Measurements from ENCODE around the gene DHX58.
A peak's percentile ranks its signal among the peaks of the same experiment; 100 is the strongest.

The DHX58 gene

DNA sequence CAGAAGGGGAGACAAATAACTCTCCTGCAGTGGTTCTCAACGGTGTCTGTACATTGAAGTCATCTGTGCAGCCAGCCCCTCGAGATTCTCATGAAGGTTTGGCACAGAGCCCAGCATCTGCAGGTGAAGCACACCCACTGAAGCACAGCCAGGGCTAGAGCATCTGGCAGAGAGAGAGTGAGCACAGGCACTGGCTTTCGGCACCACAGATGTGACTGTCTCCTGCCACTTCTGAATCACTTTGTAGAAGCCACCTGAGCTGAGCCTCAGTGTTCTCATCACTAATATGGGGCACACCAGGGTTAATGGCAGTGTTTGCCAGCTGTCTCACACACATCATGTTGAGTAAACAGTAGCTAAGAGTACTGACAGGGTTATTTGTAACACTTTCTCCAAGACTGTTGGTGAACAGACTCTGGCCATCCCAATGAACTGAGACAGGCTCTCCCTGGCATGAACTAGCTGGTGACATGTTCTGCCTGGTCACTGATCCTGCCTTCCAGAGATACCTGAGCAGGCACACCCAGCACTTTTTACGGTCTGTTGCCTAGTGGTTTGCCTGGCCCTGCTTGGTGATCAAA lies 21.0 kb upstream of the DHX58 start (continued):
- TF ChIP-seq ZSCAN18 (tag by site-specific recombination; IDR thresholded peaks at IDR 0.05) (no peak), ZNF837 (tag by site-specific recombination; IDR thresholded peaks at IDR 0.05) (no peak), ZNF530 (tag by site-specific recombination; IDR thresholded peaks at IDR 0.05; ENCODE audit: low read depth) (no peak), ZNF140 (tag by site-specific recombination; IDR thresholded peaks at IDR 0.05) (no peak), SCRT2 (tag by site-specific recombination; IDR thresholded peaks at IDR 0.05) (no peak), ZNF571 (tag by site-specific recombination; IDR thresholded peaks at IDR 0.05) (no peak), ZNF610 (tag by site-specific recombination; IDR thresholded peaks at IDR 0.05; ENCODE audit: borderline replicate concordance) (no peak), KLF10 (tag by site-specific recombination; IDR thresholded peaks at IDR 0.05) (no peak), ZNF426 (tag by site-specific recombination; IDR thresholded peaks at IDR 0.05) (no peak), ZNF214 (tag by site-specific recombination; IDR thresholded peaks at IDR 0.05; ENCODE audit: borderline replicate concordance) (no peak), ZNF146 (tag by site-specific recombination; IDR thresholded peaks at IDR 0.05) (no peak), ZNF843 (tag by site-specific recombination; IDR thresholded peaks at IDR 0.05) (no peak), ZNF114 (tag by site-specific recombination; IDR thresholded peaks at IDR 0.05) (no peak), ZNF473 (tag by site-specific recombination; IDR thresholded peaks at IDR 0.05) (no peak), ZSCAN23 (tag by site-specific recombination; IDR thresholded peaks at IDR 0.05) (no peak), ZNF560 (tag by site-specific recombination; IDR thresholded peaks at IDR 0.05; ENCODE audit: borderline replicate concordance) (no peak), MEIS1 (CRISPR knock-in tag; IDR thresholded peaks at IDR 0.05; ENCODE audit: borderline replicate concordance) (no peak), ZEB2 (tag by site-specific recombination; IDR thresholded peaks at IDR 0.05) (no peak), PRDM1 (tag by site-specific recombination; IDR thresholded peaks at IDR 0.05) (peak; percentile 83), MZF1 (tag by site-specific recombination; IDR thresholded peaks at IDR 0.05; ENCODE audit: borderline replicate concordance) (no peak), ZNF10 (tag by site-specific recombination; IDR thresholded peaks at IDR 0.05) (no peak), ZNF394 (tag by site-specific recombination; IDR thresholded peaks at IDR 0.05; ENCODE audit: borderline replicate concordance) (0 out of 2 replicates have a peak, but pooled peaks have one; percentile 22)
- TF ChIP-seq, protein P1, sequence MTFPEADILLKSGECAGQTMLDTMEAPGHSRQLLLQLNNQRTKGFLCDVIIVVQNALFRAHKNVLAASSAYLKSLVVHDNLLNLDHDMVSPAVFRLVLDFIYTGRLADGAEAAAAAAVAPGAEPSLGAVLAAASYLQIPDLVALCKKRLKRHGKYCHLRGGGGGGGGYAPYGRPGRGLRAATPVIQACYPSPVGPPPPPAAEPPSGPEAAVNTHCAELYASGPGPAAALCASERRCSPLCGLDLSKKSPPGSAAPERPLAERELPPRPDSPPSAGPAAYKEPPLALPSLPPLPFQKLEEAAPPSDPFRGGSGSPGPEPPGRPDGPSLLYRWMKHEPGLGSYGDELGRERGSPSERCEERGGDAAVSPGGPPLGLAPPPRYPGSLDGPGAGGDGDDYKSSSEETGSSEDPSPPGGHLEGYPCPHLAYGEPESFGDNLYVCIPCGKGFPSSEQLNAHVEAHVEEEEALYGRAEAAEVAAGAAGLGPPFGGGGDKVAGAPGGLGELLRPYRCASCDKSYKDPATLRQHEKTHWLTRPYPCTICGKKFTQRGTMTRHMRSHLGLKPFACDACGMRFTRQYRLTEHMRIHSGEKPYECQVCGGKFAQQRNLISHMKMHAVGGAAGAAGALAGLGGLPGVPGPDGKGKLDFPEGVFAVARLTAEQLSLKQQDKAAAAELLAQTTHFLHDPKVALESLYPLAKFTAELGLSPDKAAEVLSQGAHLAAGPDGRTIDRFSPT (tag by site-specific recombination; IDR thresholded peaks at IDR 0.05): no peak
- TF ChIP-seq, protein P2, sequence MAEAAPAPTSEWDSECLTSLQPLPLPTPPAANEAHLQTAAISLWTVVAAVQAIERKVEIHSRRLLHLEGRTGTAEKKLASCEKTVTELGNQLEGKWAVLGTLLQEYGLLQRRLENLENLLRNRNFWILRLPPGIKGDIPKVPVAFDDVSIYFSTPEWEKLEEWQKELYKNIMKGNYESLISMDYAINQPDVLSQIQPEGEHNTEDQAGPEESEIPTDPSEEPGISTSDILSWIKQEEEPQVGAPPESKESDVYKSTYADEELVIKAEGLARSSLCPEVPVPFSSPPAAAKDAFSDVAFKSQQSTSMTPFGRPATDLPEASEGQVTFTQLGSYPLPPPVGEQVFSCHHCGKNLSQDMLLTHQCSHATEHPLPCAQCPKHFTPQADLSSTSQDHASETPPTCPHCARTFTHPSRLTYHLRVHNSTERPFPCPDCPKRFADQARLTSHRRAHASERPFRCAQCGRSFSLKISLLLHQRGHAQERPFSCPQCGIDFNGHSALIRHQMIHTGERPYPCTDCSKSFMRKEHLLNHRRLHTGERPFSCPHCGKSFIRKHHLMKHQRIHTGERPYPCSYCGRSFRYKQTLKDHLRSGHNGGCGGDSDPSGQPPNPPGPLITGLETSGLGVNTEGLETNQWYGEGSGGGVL (tag by site-specific recombination; IDR thresholded peaks at IDR 0.05): no peak
- TF ChIP-seq, protein P3, sequence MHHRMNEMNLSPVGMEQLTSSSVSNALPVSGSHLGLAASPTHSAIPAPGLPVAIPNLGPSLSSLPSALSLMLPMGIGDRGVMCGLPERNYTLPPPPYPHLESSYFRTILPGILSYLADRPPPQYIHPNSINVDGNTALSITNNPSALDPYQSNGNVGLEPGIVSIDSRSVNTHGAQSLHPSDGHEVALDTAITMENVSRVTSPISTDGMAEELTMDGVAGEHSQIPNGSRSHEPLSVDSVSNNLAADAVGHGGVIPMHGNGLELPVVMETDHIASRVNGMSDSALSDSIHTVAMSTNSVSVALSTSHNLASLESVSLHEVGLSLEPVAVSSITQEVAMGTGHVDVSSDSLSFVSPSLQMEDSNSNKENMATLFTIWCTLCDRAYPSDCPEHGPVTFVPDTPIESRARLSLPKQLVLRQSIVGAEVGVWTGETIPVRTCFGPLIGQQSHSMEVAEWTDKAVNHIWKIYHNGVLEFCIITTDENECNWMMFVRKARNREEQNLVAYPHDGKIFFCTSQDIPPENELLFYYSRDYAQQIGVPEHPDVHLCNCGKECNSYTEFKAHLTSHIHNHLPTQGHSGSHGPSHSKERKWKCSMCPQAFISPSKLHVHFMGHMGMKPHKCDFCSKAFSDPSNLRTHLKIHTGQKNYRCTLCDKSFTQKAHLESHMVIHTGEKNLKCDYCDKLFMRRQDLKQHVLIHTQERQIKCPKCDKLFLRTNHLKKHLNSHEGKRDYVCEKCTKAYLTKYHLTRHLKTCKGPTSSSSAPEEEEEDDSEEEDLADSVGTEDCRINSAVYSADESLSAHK (tag by site-specific recombination; IDR thresholded peaks at IDR 0.05): peak; percentile 29; the same call in 1 of the 2 replicates
- TF ChIP-seq, protein P4, sequence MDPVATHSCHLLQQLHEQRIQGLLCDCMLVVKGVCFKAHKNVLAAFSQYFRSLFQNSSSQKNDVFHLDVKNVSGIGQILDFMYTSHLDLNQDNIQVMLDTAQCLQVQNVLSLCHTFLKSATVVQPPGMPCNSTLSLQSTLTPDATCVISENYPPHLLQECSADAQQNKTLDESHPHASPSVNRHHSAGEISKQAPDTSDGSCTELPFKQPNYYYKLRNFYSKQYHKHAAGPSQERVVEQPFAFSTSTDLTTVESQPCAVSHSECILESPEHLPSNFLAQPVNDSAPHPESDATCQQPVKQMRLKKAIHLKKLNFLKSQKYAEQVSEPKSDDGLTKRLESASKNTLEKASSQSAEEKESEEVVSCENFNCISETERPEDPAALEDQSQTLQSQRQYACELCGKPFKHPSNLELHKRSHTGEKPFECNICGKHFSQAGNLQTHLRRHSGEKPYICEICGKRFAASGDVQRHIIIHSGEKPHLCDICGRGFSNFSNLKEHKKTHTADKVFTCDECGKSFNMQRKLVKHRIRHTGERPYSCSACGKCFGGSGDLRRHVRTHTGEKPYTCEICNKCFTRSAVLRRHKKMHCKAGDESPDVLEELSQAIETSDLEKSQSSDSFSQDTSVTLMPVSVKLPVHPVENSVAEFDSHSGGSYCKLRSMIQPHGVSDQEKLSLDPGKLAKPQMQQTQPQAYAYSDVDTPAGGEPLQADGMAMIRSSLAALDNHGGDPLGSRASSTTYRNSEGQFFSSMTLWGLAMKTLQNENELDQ (tag by site-specific recombination; IDR thresholded peaks at IDR 0.05; ENCODE audit: low read depth): no peak
